ENCODE results near the gene FFAR3.

DNA sequence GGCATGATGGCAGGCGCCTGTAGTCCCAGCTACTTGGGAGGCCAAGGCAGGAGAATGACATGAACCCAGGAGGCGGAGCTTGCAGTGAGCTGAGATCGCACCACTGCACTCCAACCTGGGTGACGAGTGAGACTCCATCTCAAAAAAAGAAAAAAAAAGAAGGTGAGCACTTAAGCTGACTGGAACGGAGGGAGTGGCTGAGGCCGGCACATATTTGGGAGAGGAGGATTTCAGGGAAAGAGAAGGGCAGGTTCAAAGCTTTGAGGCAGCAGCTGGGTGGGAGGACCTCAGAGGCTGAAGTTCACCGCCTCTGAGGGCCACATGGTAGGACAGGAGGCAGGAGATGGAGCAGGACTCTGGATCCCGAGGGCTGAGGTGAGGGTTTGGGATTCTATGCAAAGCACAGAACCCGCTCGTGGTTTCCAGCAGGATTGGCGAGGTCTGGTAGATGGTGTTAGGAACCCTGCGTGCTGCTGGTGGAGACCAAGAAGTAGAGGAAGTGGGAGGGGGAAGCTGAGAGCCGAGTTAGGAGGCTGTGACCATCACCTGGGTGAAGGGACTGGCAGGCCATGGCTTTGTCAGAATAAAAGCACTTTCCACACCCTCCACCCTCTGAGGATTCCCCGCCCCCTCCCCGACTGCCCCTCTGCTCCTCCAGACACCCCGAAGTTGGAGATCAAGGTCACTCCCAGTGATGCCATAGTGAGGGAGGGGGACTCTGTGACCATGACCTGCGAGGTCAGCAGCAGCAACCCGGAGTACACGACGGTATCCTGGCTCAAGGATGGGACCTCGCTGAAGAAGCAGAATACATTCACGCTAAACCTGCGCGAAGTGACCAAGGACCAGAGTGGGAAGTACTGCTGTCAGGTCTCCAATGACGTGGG lies 20.9 kb upstream of the FFAR3 start:
- no peak for TF ChIP-seq HDAC6 (IDR thresholded peaks at IDR 0.05; ENCODE audit: low read depth, low read length)
- TF ChIP-seq CTCF (IDR thresholded peaks at IDR 0.05; ENCODE audit: control extremely low read depth in 1 of 3, insufficient read depth in 1 of 3, low read depth in 1 of 3, low read length in 3 of 3): no peak
- TF ChIP-seq FOSL1 (IDR thresholded peaks at IDR 0.05; ENCODE audit: insufficient read depth, low read depth, low read length): no peak
- TF ChIP-seq CTBP2 (IDR thresholded peaks at IDR 0.05; ENCODE audit: borderline replicate concordance, insufficient read depth, insufficient read length, low read length): no peak
- no peak for TF ChIP-seq BRCA1 (IDR thresholded peaks at IDR 0.05; ENCODE audit: low read depth, low read length)
- no peak for TF ChIP-seq POLR2A (IDR thresholded peaks at IDR 0.05; ENCODE audit: control extremely low read depth in 1 of 2, low read depth in 2 of 2, low read length in 2 of 2)
- TF ChIP-seq GABPA (IDR thresholded peaks at IDR 0.05; ENCODE audit: borderline replicate concordance, insufficient read depth, low read length): no peak
- TF ChIP-seq RXRA (IDR thresholded peaks at IDR 0.05; ENCODE audit: insufficient read depth, low read depth, low read length): no peak
- TF ChIP-seq CEBPB (IDR thresholded peaks at IDR 0.05; ENCODE audit: low read depth, low read length): no peak

Measured in H1 (cell line).